SKM-1 (cell line): ENCODE measurements around the gene RAB23.

ENCODE experiments used
- DNase-seq: peaks from one replicate; lab custom pipeline; 2025; ENCODE audit not compliant: unreplicated experiment; lab: John Stamatoyannopoulos, UW

RAB23 gene

DNA sequence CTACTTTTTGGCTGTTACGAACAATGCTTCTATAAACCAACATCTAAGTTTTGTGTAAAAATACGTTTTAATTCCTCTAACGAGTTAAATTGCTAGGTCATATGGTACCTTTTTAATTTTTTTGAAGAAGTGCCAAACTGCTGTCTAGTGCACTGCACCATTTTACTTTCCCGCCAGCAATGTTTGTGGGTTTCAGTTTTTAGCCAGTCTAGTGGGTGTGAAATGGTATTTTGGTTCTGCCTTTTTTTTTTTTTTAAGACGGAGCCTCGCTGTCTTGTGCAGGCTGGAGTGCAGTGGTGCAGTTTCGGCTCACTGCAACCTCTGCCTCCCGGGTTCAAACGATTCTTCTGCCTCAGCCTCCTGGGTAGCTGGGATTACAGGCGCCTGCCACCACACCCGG lies 84.1 kb downstream of the RAB23 start:
- no peak for DNase-seq

DNA sequence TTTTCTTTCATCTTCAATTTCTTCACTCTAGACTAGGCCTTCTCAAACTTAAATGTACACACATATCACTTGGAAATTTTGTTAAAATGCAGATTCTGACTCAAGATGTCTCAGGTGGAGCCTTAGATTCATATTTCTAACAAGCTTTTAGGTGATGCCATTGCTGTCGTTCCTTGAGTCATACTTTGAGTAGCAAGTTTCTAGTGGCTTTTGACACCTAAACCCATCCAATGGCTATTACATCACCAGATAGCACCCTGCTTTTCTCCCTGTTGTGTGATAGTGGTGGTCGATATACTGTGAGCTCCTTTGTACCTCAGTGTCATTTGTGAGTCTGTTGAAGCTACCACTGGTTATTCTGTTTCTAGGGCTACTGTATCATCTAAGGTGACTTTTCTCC lies 84.8 kb downstream of the RAB23 start:
- no peak for DNase-seq
